B cell (primary cell): Measurements from ENCODE around the gene ESYT1.

ENCODE experiments used
- EZH2 ChIP-seq: IDR thresholded peaks from 2 replicates; pipeline ENCODE4 v1.6.1; 2012; ENCODE audit warnings: borderline replicate concordance, low read depth, mild to moderate bottlenecking, moderate library complexity, low read length; ENCODE audit not compliant: insufficient read depth, poor library complexity, severe bottlenecking
- TF ChIP-seq, protein P1 (sequence below): fragments of 200-600 bp; IDR thresholded peaks from one replicate; pipeline ENCODE4 v1.8.0; 2022; ENCODE audit warnings: antibody characterized with exemption, mild to moderate bottlenecking

DNA sequence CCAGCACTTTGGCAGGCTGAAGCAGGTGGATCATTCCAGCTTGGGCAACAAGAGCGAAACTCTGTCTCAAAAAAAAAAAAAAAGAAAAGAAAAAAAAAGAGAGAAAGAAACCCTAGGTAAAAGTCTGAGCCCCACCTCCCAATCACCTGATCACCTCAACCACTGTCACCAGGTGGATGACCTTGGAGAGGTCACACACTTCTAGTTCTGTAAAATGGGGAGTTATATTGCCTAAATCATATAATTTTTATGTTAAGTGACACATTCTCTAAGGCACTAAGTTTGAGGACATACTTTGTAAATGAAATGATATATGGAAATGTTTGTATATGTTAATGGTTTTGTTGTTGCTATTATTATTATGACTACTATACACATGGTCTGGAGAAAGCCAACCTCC is 49.6 kb upstream of the ESYT1 start:
- TF ChIP-seq, protein P1, sequence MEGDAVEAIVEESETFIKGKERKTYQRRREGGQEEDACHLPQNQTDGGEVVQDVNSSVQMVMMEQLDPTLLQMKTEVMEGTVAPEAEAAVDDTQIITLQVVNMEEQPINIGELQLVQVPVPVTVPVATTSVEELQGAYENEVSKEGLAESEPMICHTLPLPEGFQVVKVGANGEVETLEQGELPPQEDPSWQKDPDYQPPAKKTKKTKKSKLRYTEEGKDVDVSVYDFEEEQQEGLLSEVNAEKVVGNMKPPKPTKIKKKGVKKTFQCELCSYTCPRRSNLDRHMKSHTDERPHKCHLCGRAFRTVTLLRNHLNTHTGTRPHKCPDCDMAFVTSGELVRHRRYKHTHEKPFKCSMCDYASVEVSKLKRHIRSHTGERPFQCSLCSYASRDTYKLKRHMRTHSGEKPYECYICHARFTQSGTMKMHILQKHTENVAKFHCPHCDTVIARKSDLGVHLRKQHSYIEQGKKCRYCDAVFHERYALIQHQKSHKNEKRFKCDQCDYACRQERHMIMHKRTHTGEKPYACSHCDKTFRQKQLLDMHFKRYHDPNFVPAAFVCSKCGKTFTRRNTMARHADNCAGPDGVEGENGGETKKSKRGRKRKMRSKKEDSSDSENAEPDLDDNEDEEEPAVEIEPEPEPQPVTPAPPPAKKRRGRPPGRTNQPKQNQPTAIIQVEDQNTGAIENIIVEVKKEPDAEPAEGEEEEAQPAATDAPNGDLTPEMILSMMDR = no peak
- no peak for TF ChIP-seq EZH2
